KOPT-K1 (cell line): ENCODE measurements around the gene GPC6.

ENCODE experiments used
- H3K27ac ChIP-seq: fragments of 200-600 bp; sonication (generic); 2 replicates; pipeline ENCODE4 v1.5.1; 2016; ENCODE audit warnings: antibody characterized with exemption, mild to moderate bottlenecking, low read depth, low read length; ENCODE audit not compliant: poor library complexity, severe bottlenecking
- H3K36me3 ChIP-seq: fragments of 200-600 bp; sonication (generic); 2 replicates; pipeline ENCODE4 v1.5.1; 2017; ENCODE audit warnings: antibody characterized with exemption, mild to moderate bottlenecking, low read length, moderate library complexity; ENCODE audit not compliant: insufficient read depth
- H3K9me3 ChIP-seq: fragments of 200-600 bp; sonication (generic); 2 replicates; pipeline ENCODE4 v1.5.1; 2017; ENCODE audit warnings: antibody characterized with exemption, low read length, mild to moderate bottlenecking; ENCODE audit not compliant: insufficient read depth, poor library complexity, severe bottlenecking

GPC6 gene

DNA sequence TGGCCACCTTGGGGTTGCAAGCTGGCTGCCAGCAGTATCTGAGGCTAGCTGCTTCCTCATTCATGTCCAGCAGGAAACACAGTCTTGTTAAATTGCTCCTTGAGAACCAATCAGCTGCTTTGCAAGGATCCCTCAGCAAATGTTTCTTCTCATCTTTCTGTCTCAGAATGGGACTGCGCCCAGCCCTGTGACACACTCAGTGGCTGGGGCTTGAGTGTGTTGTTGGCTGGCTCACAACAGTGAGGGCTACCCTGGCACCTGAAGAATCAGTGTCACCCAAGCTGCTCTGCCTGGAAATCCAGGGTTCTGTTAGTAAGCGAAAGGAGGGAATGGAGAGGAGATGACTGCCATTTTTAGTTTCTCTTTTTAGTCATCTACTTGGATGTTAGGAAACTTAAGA is 935.7 kb downstream of the GPC6 start:
- Histone ChIP-seq H3K9me3 (peaks cover 7% of the 10 kb centered on the region), H3K36me3 (no peaks in the 10 kb centered on the region), H3K27ac (no peak overlapping the region)

DNA sequence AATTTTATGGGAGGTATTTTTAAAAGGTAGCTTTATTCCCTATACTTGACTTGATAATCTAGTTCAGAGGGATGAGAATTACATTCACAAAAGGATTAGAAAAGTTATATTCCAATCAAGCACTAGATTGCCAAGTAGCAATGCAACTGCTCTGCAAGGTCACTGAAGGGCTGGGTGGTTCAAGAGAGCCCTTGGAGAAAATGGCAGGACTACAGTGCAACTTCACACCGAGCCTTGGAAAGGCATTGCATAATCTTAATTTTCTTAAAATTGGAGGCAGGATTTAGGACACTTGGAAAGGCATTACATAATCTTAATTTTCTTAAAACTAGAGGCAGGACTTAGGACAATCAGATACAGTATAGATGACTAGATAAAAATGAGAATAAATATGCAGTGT is 936.9 kb downstream of the GPC6 start:
- Histone ChIP-seq H3K9me3 (peaks cover 7% of the 10 kb centered on the region), H3K27ac (no peak overlapping the region), H3K36me3 (no peaks in the 10 kb centered on the region)

DNA sequence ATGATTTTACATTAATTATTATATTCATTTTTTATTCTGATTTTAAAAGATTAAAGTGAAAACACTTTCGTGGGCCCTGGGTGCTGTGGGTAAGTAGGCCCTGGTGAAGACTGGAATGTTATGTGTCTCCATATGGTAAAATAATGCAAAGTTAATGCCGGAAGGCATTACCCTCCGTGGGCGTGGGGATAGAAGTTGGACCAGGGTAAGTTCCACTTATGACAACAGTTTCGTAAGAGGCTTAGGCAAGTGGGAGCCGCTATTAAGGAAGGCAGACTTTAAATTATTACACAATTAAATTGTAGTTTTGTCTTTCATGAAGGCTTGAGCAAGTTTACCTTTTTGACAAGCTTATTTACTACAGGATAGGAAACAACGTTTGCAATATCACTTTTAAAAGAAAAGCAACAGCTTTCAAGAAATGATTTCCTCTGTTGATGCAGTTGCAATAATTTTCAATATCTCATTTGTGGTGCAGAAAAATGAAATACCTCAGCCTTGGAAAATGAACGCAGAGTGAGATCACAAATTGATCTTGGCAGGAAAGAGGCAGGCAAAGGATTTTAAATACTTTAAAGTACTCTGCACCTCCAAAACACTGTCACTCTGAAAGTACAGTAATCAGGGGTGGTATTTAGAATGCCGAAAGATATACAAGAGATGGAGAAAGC is 942.3 kb downstream of the GPC6 start:
- no peak overlapping the region for H3K27ac ChIP-seq
- H3K9me3 ChIP-seq, result no peaks in the 10 kb centered on the region
- H3K36me3 ChIP-seq, result no peaks in the 10 kb centered on the region

DNA sequence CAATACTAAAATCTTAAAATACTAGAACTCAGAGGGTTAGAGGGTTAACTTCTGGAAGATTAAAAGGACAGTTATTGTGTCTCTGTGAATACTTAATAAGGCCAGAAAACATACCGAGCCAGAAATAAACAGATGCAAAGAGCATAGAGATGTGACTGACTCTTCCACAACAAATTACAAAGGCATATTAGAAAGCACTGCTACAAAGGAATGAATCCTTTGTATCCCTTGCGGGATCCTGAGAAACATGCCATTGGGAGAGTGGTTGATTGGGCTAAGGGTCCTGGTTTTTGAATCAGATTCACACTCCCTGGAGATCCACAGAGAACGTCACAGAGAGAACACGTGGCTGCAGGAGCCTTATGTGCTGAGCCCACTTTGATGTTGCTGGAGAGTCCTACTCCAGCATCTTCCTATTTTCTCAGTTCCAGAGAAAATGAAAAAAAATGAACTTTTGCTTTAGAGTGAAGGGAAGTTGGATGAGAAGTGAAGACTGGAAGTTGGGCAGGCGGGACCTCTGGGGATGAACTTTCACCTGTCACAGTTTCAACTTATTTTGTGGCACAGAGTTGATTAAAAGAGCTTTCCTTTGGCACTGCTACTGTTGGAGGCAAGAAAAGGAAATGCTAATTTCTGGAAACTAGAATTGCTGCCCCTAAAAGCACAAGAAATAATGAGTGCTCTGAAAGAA is 943.0 kb downstream of the GPC6 start:
- Histone ChIP-seq H3K36me3 (no peaks in the 10 kb centered on the region), H3K27ac (no peak overlapping the region), H3K9me3 (no peaks in the 10 kb centered on the region)

DNA sequence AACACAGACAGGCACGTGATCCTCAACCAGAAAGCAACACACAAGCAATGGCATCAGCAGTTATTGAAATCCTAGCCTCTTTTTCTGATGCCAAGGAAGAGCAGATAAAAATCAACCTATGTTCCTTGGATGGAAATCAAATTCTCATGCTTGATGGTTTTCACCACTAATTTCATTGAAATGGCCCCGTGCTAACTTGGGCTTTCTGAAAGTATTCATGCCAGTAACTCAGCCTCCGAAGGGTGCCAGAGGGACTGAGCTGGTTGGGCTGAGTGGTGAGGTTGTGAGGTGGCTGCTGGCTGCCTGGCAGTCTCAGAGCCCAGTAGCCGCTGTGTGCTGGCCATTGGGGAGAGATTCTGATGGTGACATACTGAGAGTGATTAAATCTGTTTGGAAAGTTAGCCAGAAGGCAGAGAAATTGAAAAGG is 943.6 kb downstream of the GPC6 start:
- Histone ChIP-seq H3K36me3 (no peaks in the 10 kb centered on the region), H3K27ac (no peak overlapping the region), H3K9me3 (no peaks in the 10 kb centered on the region)

DNA sequence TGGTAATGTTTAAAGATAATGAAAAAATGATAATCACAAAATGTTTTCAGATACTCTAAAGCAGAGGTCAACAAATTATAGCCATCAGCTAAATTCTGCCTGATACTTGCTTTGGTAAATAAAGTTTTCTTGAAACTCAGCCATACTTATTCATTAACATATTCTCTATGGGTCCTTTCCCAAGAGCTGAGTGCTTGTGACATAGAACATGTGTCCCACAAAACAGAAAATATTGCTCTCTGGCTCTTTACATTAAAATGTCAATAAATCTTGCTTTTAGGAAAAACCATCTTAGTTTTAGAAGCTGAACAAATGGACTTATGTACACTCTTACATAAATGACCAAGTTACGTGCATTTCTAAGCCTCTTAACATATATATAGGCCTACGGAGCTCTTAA is 945.8 kb downstream of the GPC6 start:
- Histone ChIP-seq H3K27ac (no peak overlapping the region), H3K36me3 (no peaks in the 10 kb centered on the region), H3K9me3 (no peaks in the 10 kb centered on the region)

DNA sequence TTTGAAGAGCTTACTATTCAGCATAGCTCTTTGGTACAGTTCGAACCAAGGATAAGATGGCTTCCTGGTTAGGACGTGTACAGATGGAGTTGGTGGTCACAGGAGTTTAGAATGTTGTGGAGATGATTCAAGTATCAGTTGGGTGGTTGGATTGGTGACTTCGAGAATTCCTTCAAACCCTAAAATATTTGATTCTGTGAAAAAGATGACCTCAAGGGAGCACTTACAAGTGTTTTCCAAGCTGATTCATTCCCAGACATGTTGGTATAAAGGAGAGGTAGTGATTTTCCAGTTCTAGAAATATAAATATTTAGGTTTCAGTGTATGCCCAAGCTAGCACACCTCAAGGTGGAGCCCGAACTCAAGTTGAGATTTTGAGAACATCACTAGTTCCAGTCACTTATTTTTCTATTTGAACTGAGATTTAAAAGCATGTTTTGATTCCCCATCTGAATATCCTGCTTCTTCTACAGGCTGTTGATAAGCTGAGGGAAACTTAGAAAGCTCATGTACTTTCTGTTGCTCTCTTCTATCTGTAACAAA is 946.8 kb downstream of the GPC6 start:
- Histone ChIP-seq H3K27ac (no peak overlapping the region), H3K9me3 (no peaks in the 10 kb centered on the region), H3K36me3 (no peaks in the 10 kb centered on the region)

DNA sequence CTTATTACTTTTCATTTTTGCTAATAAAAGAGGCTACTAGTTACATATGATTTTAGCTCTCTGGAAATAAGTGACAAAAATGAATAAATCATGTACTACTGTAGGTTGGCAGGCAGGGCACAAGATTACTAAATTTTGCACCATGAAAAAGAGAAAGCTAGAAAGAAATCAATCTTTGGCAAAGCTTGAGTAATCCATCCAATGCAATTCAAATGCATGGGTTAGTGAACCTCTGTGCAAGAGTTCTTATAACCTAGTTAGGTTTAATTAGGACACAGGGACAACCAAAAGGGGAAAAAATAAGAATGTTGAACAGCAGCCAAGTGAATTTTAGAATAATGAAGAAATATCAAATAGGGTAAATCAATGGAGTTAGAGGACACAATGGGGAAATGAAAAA is 947.4 kb downstream of the GPC6 start:
- H3K27ac ChIP-seq, result no peak overlapping the region
- no peaks in the 10 kb centered on the region for H3K9me3 ChIP-seq

DNA sequence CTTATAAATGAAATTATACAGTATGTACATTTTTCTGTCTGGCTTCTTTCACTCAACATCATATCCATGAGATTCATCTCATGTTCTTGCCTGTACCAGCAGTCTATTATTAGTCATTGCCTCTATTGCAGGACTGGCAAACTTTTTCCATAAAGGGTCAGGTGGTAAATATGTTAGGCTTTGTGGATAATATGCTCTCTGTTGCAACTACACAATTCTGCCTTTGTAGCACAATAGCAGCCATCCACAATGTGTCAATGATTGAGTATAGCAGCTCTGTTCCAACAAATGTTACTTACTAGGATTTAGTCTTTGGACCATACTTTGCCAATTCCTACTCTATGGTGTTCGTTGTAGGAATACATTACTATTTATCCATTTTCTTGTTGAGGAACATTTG is 948.5 kb downstream of the GPC6 start:
- Histone ChIP-seq H3K9me3 (no peaks in the 10 kb centered on the region), H3K27ac (no peak overlapping the region), H3K36me3 (no peaks in the 10 kb centered on the region)

More for the DNA sequence above, 947.4 kb downstream of the GPC6 start:
- H3K36me3 ChIP-seq, result no peaks in the 10 kb centered on the region

DNA sequence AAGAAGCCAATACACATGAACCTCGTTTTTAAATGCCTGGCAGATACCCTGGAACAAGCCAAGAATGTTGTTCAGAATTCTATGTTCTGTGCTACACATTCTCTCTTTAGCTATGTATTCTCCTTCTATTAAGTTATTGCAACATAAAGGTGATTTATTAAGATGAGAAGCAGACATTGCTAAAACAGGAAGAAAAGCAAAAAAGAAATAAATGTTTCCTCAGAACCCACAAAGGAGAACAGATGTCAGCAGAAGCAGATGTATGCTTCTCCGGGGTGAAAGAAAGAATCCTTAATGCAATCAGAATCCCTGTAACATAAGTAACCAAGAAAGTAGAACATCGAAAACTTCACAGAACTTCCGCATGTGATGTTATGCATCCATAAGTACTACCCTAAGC is 950.0 kb downstream of the GPC6 start:
- Histone ChIP-seq H3K9me3 (no peaks in the 10 kb centered on the region), H3K36me3 (no peaks in the 10 kb centered on the region), H3K27ac (no peak overlapping the region)

DNA sequence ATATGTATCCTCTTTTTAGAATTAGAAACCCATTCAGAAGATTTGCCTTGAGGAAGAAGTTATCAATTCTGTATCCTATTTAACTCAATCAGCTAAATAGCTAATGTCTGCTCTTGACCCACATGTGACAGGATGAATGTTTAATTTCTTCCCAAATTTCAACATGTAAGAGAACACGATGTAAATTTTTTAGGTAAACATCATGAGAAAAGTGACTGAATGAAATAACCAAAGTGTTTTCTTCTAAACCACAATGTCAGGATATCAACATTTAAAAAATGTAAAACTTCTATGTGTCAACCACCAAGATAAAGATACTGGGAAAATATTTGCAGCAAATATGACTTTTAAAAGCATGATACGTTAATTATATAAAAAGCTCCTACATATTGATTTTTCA is 950.4 kb downstream of the GPC6 start:
- H3K9me3 ChIP-seq, result no peaks in the 10 kb centered on the region
- no peak overlapping the region for H3K27ac ChIP-seq
- H3K36me3 ChIP-seq, result no peaks in the 10 kb centered on the region

DNA sequence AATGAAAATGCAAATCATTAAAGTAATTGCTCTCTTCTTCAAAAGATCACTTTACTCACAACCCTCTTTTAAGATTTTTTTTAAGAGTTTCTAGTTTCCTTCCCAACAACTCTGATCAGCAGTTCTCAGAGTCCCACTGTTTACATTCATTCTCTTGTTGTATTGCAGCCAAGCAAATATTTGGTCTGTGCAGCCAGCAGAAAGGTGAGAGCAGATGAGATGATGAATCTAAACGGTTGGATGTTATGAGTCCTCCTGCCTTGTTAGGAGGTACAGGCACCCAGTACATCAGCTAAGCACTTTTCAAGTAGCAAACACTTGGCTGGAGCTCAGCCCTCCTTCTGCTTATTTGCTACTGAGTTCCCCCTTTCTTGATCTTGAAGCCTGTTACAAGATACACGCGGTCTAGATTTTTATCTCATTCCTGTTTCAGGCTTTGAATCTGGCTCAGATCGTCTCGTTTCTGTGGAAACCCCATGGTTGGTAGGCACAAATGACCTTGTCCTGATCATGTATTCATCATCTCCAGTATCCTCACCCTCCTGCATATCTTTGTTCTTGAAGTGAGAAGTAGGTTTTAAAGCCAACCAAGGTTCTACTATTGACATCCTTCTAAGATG is 952.1 kb downstream of the GPC6 start:
- Histone ChIP-seq H3K9me3 (no peaks in the 10 kb centered on the region), H3K36me3 (no peaks in the 10 kb centered on the region), H3K27ac (no peak overlapping the region)

DNA sequence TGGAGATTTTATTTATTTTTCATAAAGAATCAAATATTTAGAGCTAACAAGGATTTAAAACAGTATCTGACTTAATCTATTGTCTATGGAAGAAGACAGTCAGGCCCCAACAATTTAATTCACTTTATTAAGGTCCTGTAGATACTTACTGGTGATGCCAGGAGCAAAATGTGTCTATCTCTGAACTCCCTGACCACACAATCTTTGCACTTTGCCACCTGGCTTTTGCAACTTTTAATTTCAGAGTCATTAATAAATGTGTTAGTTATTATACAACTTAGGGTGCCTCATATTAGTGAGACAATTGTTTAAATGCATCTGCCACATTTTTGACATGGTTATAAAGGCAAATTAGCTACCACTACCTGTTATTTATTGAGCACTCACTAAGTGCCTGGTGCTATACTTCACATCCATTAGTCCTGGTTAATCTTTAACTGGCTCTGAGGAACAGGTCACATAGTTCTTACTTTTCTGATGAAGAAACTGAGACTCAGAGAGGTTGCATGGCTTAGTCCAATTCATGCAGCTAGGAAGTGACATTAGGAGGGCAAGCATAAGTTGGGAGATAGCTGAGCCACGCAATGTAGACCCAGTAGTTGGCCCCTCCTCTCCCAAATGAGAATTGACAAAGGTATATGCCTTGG is 955.0 kb downstream of the GPC6 start:
- Histone ChIP-seq H3K27ac (no peak overlapping the region), H3K9me3 (no peaks in the 10 kb centered on the region), H3K36me3 (no peaks in the 10 kb centered on the region)

DNA sequence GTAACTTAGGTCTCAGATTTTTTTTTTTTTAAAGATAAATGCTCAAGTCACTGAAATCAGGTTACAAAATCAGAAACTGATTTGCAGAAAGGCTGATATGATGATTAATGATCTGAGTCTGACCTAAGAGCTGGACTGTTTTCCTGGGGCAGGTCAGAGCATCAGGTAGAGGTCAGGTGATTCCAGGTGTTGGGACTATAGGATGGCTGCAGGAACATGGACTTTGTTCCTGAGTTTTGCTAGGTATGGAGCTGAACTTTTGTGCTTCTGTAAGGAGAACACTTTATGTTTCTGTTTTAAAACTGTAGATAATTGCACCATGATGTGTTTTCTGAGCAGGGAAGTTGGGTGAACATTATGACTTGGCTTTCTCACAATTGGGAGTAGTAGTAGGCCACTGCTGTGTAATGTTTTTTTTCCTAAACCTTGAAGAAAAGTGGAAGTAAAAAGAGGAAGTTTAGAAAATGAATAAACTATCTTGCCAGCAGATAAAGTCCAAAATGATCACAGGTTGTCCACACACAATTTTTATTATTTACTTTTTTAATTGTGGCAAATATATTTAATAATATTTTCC is 955.7 kb downstream of the GPC6 start:
- H3K36me3 ChIP-seq, result no peaks in the 10 kb centered on the region
- H3K9me3 ChIP-seq, result no peaks in the 10 kb centered on the region
- no peak overlapping the region for H3K27ac ChIP-seq

DNA sequence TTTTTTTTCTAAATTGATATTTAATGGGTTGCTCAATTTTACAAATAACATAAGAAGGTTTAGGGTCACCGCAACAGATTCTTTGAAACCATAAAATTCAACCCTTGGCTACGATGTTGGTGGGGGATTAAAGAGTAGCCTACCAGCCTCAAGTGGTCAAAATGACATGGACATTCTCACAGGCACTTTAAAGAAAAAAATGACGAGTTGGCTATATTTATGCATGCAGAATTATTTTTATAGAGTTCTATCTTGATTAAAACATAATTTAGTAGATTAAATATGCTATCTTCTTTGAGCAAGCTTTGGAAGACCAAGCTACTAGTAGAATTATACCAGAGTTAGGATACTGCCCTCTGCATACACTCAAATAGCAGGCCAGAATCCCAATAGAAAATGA is 959.9 kb downstream of the GPC6 start:
- no peak overlapping the region for H3K27ac ChIP-seq
- H3K36me3 ChIP-seq, result no peaks in the 10 kb centered on the region
- H3K9me3 ChIP-seq, result no peaks in the 10 kb centered on the region
